Measurements from ENCODE around the gene SLF2.
"Not testable (repeated sequence)": the region's sequence is repeated elsewhere in the genome, so short reads cannot be mapped to it uniquely, and the experiment has no call there.

The SLF2 gene

DNA sequence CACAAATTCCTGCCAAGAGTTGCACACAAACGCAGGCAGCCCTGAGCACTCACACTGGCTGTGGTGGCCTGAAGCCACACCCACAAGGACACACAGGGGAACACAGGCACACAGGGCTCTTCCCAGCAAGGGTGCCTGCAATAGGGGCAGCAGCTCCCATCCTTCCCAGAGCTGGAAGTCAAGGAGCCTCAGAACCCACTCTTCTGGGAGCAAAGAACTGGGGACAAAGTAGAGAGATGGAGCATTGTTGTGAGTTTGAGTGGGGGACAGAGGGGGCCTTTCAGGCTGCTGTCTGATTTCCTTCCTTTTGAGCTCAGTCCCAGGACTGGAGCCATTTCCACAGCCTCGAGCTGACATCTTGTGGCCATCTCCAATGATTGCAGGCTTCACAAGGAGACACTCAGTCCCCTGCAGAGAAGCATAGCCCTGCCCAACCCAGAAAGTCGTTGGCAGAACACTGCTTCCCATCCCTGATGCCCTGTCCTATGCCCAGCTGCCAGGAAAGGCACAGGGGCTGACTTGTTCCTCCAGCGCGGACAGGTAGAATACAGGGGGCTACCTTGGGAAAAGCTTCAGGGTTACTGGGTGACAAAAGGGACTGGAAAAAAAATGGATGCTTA is 34.4 kb upstream of the SLF2 start:
- no peak for DNase-seq

DNA sequence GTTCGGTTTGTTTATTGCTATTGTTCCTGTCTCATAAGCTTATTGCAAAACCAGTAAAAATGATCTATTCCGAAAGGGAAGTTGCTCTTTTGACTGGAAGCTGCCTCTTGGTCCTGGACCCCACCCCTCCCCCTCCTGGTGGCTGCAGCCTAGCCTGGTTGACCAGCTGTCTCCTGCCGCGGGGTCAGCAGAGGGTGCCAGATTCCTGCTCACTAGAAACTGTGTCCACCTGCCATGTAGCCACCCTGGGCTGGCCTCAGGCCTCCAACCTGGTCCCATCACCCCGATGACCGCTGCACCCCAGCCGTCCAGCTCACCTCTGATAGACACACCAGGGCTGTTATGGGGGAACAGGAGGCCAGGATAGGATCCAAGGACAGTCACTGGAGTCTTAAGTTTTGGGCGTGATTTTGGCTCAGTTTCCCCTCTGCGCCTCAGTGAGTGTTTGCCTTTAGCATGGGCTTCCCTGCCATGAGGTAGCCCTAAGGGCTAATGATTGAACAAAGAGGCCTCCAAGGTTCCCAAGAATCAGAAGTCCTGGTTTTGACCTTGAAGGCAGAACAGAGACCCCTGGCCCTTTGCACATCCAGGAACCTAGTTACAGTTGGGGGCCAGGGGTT is 32.9 kb upstream of the SLF2 start:
- DNase-seq: no peak

DNA sequence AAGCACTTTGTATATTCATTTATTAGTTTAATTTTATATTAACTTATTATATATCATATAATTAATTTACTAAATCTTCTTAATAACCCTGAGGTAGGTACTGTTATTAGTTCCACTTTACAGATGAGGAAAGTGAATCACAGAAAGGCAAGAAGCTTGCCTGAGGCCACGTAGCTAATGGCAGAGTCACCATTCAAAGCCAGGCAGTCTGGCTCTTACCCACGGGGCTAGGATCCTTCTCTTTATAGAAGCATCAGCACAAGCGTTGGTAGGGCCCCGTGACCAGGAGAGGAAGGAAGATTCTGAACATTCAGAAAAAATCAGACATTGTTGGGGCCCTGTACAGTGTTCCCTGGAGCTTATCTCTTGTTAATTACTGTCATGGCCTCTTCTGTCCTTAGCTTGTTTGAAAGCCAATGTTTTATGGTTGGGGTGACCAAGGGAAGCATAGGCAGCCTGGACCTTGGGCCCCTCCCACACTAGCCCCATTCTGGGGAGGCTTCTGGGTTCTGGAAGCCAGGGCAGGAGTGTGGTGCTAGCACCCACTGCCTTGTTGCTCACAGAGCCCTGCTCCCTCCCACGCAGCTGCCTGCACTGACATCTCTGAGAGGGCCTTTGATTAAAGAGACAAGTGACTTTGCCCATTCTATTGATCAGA is 31.1 kb upstream of the SLF2 start:
- no peak for DNase-seq

DNA sequence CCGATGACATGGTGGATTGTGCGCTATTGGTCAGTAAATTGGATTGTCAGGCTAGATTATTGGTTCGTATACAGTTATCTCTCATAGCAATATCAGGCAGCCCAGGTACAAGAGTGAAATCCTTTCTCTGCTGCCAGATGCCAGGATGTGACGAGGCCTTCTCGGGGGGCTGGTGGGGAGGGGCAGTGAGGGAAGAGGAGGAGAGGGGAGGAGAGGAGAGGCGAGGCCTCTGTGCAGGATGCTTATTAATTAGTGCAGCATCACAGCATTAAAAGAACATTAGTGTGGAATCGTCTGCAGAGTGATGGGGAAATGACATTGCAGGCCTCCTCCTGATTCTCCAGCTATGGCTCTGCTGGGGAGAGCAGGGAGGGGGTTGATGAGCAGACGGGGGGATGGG is 30.5 kb upstream of the SLF2 start:
- no peak for DNase-seq

DNA sequence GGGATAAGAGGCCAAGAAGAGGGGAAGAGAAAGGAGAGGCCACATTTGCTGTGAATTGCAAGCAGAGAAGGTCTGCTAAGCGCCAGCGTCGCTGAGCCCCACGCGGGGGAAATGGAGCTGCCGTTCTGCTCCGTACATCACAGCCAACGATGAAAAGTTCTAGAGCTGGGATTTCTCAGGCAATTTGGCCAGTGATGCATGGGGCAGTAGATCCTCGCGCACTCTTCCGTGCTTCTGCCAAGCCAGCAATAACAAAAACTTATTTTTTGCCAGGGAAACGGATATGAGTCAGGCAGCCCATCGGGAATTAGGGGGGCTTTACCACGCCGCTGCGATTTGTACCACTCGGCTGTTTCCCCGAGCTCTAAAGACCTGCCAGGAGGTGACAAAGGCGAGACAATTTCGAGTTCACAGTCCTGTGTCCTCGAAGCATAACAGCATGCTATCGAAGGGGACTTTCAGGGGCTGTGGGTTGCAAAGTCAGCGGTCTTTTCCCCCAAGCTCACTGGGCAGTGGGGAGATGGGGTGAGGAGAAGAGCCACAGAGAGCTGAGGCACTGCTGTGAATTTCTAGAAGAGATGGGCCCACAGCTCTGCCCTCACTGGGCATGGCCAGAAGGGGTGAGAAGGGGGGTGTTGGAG is 30.0 kb upstream of the SLF2 start:
- DNase-seq: no peak

DNA sequence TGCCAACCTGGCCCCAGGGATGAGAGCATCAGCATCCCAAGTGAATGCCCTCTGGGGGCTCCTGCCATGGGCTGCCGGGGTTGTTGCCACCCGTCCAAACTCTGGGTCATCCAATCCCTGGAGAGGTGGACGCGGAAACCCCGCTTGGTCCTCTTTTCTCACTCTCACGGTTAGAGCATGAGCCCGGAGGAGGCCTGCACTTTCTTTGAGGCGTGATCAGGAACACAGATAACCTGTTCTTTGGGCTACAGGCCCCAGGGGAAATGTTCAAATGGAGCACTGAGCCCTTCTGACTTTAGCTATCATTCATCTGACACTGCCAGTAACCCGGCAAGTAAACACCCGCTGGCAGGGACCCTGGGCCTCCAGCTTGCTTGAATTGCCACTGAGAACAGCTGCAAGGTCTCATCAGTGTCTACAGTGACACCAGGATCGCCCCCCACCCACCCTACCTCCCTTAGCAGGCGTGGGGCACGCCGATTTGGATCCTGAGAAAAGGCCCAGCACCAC is 29.4 kb upstream of the SLF2 start:
- DNase-seq: no peak

DNA sequence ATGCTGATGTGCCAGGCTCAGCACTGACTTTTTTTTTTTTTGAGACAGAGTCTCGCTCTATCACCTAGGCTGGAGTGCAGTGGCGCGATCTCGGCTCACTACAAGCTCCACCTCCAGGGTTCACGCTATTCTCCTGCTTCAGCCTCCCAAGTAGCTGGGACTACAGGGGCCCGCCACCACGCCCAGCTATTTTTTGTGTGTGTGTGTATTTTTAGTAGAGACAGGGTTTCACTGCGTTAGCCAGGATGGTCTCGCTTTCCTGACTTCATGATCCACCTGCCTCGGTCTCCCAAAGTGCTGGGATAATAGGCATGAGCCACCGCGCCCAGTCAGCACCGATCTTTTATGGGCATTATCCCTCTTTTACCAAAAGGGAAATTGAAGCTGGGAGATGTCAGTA is 27.2 kb upstream of the SLF2 start:
- not testable (repeated sequence) for DNase-seq

DNA sequence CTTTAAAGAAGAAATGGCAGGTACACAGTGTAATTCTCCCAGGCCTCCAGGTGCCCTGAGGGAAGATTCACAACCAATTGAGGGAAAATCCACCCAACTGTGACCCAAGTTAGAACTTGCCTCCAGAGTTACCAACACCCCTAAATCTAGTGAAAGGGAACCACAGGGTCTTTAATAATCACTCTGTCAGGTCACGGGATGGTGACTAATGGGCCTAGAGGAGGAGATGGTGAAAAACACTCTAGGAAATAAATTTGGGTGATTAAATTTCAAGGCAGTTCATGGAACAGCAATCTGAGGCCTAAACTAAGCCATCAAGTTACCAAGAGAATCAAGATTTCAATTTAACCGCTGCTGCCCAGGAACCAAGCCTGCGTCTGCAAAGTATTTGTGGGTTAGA is 26.7 kb upstream of the SLF2 start:
- no peak for DNase-seq

DNA sequence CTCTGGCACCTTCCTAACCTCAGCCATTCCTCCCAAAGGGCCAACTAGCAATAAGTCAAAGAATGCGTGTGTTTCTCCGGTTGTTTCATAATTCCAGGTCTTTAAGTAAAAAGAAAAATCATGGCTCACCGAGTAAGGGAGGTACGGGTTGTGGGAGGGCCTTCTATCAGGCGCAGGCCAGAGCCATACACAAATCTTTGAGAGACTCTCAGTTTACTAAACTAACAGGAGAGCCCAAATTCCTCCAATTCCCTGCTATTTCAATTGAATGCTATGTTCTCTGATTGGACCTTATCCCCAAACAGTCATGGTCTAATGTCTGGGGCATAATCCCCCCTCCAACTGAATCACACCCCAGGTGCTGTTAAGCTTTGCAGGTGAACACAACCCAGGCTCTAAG is 26.2 kb upstream of the SLF2 start:
- DNase-seq: no peak

DNA sequence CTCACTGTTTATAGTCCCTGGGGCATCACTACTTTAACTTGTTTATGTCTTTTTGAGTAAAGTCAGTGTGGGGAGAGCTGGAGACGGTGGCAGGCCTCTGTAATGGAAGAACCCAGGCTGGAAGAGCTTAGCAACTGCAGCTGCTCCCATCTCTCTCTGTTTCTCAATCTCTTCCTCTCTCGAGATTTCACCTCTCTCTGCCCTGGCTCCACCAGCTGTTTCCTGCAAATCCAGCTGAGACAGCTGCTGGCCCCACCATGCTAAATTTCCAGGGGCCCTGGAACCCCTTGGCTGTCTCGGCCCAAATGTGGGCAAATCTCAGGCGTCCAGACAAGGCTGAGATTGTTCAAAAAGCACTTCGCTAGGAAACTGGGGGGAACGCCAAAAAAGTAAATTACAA is 25.8 kb upstream of the SLF2 start:
- DNase-seq: no peak

DNA sequence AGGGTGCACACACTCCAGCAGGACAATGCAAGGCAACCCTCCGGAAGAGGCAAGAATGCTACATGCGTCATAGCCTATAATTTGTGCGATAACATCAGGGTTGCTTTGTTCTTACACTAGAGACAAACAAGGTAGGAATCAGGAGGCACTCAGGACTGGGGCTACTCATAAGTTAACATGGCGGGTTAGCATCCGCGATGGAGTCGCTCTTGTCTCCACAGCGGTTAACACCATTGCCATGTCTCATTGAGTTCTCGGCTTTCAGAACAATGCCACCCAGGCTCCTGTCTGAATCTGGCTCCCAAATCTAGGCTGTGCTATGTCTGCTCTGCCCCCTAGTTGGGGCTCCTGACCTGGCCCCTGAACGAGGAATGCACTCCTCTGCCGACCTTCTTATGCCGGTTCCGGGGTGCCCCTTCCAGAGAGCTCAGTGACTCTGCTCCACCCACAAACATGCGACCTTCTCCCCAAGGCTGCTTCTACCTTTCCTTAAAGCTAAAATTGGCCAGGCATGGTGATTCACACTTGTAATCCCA is 24.9 kb upstream of the SLF2 start:
- no peak for DNase-seq

DNA sequence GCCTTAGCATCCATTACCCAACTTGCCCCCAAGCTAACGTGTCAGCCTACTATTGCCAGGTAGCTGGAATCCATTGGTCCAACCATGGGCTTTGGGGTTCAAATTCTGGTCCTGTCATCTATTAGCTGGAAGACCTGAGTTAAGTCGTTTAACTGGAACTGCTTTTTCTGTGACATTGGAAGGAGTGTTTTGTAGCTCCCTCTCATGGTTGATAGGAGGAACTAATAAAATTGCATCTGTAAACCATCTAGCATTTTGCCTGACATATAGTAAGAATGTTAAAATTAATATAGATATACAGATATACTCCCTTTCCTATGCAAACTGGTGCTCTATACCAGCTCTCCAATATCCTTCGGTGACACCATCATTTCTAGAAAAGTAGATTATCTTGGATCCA is 23.8 kb upstream of the SLF2 start:
- no peak for DNase-seq

DNA sequence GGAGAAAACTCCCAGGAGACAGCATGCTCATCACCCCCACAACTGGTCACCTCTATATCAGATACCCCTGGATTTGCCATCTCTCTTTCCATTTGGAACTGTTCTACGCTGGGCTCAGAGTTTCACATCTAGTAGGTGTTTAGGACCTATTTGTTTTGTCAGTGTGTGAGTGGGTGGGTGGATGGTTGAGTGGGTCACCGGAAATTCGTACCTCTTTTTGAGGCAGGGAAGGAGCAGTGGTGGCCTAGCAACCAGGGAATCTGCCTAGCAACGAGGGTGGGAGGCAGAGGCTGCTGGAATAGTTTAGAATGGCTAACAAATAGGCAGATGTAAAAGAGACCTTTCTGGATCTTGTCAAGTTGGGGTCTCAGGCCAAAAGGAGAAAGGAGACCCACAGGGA is 23.2 kb upstream of the SLF2 start:
- no peak for DNase-seq

DNA sequence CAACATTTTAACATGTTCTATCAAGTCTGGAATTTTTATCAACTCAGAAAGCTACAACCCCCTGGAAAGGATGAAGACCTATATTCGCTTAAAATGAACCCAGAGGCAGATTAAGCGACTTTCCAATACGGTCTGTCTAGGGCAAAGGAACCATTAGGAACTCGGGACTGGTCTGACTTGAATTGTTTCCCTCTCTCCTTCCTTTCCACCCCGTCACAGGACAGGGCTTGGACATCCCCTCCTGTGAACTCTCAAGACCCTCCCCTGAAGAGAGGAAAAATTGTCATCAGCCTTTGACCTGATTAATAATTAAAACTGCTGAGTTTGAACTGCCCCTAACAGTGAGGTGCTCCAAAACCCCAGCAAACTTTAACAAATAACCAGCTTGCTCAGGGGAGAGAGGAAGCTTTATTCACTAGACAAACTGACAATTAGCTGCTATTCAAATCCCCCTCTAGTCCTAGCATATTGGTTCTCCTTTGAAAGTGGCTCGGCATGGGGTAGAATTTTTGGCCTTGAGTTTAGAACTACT is 22.6 kb upstream of the SLF2 start:
- DNase-seq: no peak

DNA sequence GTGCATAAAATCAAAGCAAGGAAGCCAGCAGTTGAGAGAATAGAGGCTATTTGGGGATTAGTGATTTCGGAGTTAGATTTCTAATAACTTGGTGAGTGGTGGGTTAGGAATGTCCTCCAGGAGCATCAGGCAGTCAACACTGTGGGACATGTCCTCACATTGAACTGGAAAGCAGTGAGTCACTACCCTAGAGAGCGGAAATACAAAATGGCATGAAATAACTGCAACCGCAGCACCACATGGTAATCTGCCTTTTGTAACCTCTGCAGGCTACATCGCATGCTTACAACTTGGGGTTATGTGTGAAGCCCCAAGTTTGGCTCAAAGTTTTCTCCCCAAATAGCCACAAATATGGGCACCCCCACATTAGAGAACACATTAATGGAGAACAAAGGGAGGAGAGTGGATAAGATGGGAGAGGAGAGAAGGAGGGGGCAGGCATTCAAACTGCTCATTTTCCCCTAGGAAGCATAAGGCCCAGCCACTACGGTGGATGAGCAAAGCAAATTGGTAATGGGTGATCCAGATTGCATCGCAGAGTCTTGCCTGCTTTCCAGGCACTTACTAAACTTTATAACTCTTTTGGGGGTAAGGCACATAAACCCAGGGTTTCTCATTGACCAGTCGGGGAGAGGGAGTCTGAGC is 22.0 kb upstream of the SLF2 start:
- no peak for DNase-seq

DNA sequence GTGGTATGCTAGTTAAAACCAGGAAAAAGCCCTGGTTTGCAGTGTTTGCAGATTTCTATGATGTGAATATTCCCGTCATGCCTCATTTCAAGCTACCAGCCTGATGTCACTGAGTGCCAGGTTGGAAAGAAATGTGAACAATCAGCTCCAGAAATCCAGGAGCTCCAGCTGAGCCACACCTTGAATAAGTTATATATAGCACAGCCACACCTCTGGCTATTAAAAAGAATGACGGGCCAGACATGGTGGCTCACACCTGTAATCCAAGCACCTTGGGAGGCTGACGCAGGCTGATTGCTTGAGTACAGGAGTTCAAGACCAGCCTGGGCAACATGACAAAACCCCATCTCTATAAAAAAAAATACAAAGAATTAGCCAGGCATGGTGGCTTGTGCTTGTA is 18.7 kb upstream of the SLF2 start:
- no peak for DNase-seq

DNA sequence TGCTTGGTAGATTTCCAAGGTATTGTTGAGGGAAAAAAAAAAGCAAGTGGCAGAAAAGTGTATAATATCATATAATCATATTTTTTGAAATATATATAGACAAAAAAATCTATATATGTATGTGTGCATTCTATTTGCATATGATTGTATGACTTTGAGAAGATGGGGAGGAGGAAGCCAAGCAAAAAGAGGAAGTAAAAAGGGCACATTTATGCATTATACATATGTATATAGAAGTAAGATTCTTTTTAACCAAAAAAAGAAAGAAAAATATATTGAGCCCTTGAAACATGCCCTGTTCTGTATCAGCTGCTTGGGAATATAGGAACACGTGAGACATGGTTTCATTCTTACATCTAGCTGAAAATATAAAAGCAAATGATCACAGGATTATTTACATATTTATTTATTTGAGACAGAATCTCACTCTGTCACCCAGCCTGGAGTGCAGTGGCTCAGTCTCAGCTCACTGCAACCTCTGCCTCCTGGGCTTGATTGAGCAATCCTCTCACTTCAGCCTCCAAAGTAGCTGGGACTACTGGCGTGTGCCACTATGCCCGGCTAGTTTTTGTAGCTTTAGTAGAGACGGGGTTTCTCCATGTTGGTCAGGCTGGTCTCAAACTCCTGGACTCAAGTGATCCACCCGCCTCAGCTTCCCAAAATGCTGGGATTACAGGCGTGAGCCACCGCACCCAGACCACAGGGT is 18.0 kb upstream of the SLF2 start:
- no peak for DNase-seq

DNA sequence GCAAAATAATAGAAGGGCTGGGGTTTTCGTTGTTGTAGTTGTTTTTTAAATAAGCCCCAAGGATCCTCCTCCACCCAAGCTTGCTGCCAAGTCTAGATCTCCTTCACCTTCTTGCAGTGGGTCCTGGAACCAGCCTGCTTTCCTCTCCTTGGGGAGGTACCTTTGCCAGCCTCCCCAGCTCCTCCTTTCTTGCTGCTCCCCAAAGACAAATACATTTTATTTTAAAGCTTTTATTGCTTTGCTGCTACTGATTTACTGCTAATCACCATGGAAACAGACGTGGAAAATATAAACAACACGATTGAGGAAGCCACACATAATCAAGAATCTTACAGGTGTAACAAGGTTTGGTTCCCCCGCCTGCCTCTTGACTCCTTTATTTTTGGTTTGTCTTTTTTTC is 17.4 kb upstream of the SLF2 start:
- no peak for DNase-seq

DNA sequence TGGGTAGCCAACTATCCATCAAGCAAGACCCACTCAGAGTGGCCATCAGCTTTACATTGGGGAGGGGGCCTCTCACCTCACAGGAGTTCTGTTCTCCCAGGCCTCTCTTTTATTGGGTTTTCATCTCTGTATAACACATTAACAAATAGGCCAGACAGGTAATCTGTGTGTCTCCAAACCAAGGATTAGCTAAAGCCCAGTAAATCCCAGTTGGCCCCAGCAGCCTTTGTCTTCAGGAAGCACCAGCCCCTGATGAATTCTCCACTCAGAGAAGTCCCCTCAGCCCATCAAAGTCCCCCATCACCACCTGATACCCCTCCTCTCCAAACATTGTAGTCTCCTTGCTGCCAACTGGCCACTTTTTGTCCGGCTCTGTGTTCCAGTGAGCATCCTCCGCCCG is 16.9 kb upstream of the SLF2 start:
- DNase-seq: no peak

DNA sequence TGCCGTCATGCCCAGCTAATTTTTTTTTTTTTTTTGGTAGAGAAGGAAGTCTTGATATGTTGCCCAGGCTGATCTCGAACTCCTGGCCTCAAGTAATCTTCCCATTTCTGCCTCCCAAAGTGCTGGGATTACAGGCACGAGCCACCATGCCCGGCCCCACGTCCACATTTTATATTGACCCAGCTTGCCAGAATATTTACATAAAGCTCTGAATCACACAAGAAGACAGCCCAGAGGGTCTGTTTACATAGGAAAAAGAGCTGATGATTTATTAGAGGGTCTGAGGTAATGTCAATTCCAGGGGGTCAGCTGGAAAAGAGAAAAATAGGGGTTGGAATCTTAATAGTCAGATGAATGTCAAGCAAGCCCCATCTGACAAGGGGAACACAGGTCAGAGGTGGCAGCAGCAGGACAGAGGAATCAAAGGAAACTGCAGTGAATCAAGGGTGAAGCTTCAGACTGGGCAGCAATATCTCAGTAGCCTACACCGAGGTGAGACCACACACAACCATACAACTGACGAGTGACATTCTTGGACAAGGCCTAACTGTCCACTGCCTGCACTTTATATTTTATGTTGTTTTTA is 15.8 kb upstream of the SLF2 start:
- no peak for DNase-seq

DNA sequence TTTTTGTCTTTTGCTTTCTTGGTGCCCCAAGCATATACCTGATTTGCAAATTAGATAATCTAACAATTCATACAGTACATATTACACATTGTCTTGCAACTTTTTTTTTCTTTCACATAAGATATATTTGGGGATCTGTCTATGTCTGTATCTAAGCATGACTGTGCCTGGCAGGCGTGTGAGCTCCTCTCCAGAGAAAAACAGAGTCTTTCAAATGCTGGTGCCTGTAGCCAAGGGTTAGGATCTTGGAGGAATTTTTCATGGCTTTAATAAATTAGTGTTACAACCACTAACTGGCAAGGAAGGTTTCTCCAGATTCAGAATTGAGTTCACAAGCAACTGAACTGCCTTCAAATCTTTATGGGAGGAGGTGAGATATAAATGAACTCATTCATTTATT is 14.8 kb upstream of the SLF2 start:
- DNase-seq: no peak

DNA sequence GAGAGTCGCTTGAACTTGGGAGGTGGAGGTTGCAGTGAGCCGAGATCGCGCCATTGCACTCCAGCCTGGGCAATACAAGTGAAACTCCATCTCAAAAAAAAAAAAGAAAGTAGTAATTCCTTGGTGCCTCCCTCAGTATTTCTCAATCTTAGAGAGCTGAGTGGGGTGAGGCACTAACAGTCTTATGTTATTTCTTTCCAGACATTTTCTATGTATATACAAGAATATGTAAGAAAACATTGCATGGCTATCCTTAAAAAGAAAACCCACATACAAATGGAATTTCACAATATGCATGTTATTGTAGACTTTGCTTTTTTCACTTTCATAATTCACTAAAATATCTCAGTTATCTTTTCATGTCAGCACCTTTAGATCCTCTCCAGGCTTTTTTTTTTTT is 13.6 kb upstream of the SLF2 start:
- no peak for DNase-seq

All from T-helper 9 cell (primary cell).